GM13977 (cell line): ENCODE measurements around the gene FASTKD2.

Source experiments
- DNase-seq: peaks from one replicate; pipeline ENCODE4 v3.0.0; 2012; ENCODE audit warnings: low spot score
- CTCF ChIP-seq: IDR thresholded peaks from 2 replicates; pipeline ENCODE4 v1.5.1; 2012; ENCODE audit warnings: mild to moderate bottlenecking, control low read depth; ENCODE audit not compliant: insufficient read depth; ENCODE audit errors: extremely low read depth, missing control alignments
- in situ Hi-C: fragments of 300-500 bp; cut with MboI; formaldehyde crosslinking; loops from one replicate; pipeline ENCODE4 v1.12.0; 2022; ENCODE audit warnings: low sequenced_read_pairs, low pct_unique_long_range_greater_than_20kb, mixed read lengths, inconsistent platforms; ENCODE audit not compliant: unreplicated experiment

Gene FASTKD2

GRCh38 chr2:206832873-206833272 lies 67.5 kb downstream of the FASTKD2 start:
- TF ChIP-seq CTCF: no peak
- in situ Hi-C loops: no loop called here
- DNase-seq: no peak

GRCh38 chr2:206833291-206833690 lies 67.9 kb downstream of the FASTKD2 start:
- no peak for DNase-seq
- no peak for TF ChIP-seq CTCF
- in situ Hi-C loops: no loop called here

- no peak for TF ChIP-seq CTCF
- in situ Hi-C loops: no loop called here
- no peak for DNase-seq
Measured at GRCh38 chr2:206836722-206837121, 71.3 kb downstream of the FASTKD2 start.

GRCh38 chr2:206837775-206838174 lies 72.4 kb downstream of the FASTKD2 start:
- no peak for DNase-seq
- TF ChIP-seq CTCF: no peak
- in situ Hi-C loops: no loop called here

- in situ Hi-C loops: no loop called here
- no peak for TF ChIP-seq CTCF
- no peak for DNase-seq
Measured at GRCh38 chr2:206838690-206839089, 73.3 kb downstream of the FASTKD2 start.

GRCh38 chr2:206840999-206841398 lies 75.6 kb downstream of the FASTKD2 start:
- no peak for DNase-seq
- no peak for TF ChIP-seq CTCF

More at GRCh38 chr2:206840999-206841398, 75.6 kb downstream of the FASTKD2 start:
- in situ Hi-C loops: no loop called here
